NT2/D1 (cell line): Measurements from ENCODE around the gene MAGI1.

Experiments used
- DNase-seq: peaks from one replicate; pipeline ENCODE4 v3.0.0-alpha.2; 2011; ENCODE audit warnings: low read depth, low spot score
- H3K27me3 ChIP-seq: 2 replicates; pipeline ENCODE4 v1.6.0; 2011; ENCODE audit warnings: mild to moderate bottlenecking; ENCODE audit not compliant: insufficient read length, insufficient read depth
- H3K36me3 ChIP-seq: 2 replicates; pipeline ENCODE4 v1.6.1; 2011; ENCODE audit warnings: mild to moderate bottlenecking, low read length, mixed read lengths; ENCODE audit not compliant: insufficient read depth, insufficient read length
- H3K4me1 ChIP-seq: 2 replicates; pipeline ENCODE4 v1.5.1; 2011; ENCODE audit not compliant: insufficient read depth, insufficient read length
- H3K4me3 ChIP-seq: 2 replicates; pipeline ENCODE4 v1.5.1; 2011; ENCODE audit warnings: low read depth; ENCODE audit not compliant: insufficient read length
- H3K9ac ChIP-seq: 2 replicates; pipeline ENCODE4 v1.6.0; 2011; ENCODE audit warnings: low read depth; ENCODE audit not compliant: insufficient read length
- H3K9me3 ChIP-seq: 2 replicates; pipeline ENCODE4 v1.5.1; 2011; ENCODE audit warnings: mild to moderate bottlenecking, low read length; ENCODE audit not compliant: insufficient read depth
- SUZ12 ChIP-seq: IDR thresholded peaks from 2 replicates; pipeline ENCODE4 v1.6.1; 2011; ENCODE audit not compliant: insufficient read length, insufficient read depth; ENCODE audit errors: extremely low read depth
- YY1 ChIP-seq: IDR thresholded peaks from 2 replicates; pipeline ENCODE4 v1.6.1; 2011; ENCODE audit not compliant: insufficient read length, insufficient read depth
- ZNF274 ChIP-seq: IDR thresholded peaks from 2 replicates; pipeline ENCODE4 v1.6.1; 2011; ENCODE audit warnings: mild to moderate bottlenecking, low read depth, low read length

The MAGI1 gene

GRCh38 chr3:66018057-66019033 is 20.4 kb downstream of the MAGI1 start:
- no peaks in the 10 kb centered on the region for H3K36me3 ChIP-seq
- TF ChIP-seq YY1, result no peak
- no peak for TF ChIP-seq SUZ12
- no peak for TF ChIP-seq ZNF274
- DNase-seq, result no peak
- H3K9me3 ChIP-seq, result no peaks in the 10 kb centered on the region
- H3K27me3 ChIP-seq, result no peaks in the 10 kb centered on the region
- no peaks in the 10 kb centered on the region for H3K4me1 ChIP-seq
- H3K4me3 ChIP-seq, result no peak overlapping the region
- no peak overlapping the region for H3K9ac ChIP-seq

GRCh38 chr3:66017591-66017990 is 21.1 kb downstream of the MAGI1 start:
- Histone ChIP-seq H3K4me1 (no peaks in the 10 kb centered on the region), H3K36me3 (no peaks in the 10 kb centered on the region), H3K27me3 (no peaks in the 10 kb centered on the region), H3K4me3 (no peak overlapping the region), H3K9me3 (no peaks in the 10 kb centered on the region), H3K9ac (no peak overlapping the region)
- TF ChIP-seq SUZ12 (no peak), ZNF274 (no peak), YY1 (no peak)
- no peak for DNase-seq

DNA sequence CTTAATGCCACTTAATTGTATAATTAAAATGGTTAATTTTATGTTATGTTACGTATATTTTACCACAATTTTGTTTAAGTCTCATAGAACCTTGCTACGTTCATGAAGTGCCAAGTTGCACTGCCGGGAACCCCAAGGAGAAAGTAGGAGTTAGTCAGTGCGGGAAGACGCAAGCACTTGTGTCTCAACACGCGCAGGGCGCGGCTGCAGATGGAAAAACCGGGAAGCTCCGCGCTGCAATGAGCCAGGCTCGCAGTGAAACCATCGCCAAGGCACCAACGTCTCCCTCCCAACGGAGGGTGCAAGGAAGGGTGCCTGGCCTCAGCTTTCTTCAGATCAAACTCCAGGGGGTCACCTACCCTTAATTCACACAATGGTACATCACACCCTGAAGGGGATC is 21.6 kb downstream of the MAGI1 start:
- Histone ChIP-seq H3K9ac (no peak overlapping the region), H3K9me3 (no peaks in the 10 kb centered on the region), H3K4me1 (no peaks in the 10 kb centered on the region), H3K36me3 (no peaks in the 10 kb centered on the region), H3K27me3 (no peaks in the 10 kb centered on the region), H3K4me3 (no peak overlapping the region)
- TF ChIP-seq ZNF274 (no peak), YY1 (no peak), SUZ12 (no peak)
- no peak for DNase-seq

GRCh38 chr3:66015841-66016240 is 22.9 kb downstream of the MAGI1 start:
- DNase-seq, result no peak
- H3K4me3 ChIP-seq, result no peak overlapping the region
- H3K9ac ChIP-seq, result no peak overlapping the region
- H3K36me3 ChIP-seq, result no peaks in the 10 kb centered on the region
- peaks cover 4% of the 10 kb centered on the region for H3K4me1 ChIP-seq
- TF ChIP-seq SUZ12, result no peak
- no peak for TF ChIP-seq YY1
- TF ChIP-seq ZNF274, result no peak
- no peaks in the 10 kb centered on the region for H3K9me3 ChIP-seq
- H3K27me3 ChIP-seq, result no peaks in the 10 kb centered on the region

DNA sequence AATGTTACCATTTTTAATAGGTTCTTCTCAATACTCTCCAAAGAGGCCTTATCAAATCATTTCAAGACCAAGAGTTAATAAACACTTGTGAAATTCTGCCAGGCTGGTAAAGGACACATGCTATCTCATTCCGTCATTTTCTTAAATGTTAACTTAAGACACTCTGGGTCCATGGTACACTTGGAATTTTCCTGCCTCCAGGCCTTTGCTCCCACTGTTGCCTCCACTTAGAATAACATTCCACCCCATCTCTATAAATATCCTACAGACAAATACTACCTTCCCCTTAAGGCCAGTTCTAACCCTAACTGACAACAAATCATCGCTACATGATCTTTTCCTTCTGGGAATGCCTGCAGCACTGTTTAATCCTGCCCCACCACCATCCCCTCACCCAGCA is 24.1 kb downstream of the MAGI1 start:
- Histone ChIP-seq H3K4me3 (no peak overlapping the region), H3K27me3 (no peaks in the 10 kb centered on the region), H3K9me3 (no peaks in the 10 kb centered on the region), H3K9ac (no peak overlapping the region), H3K4me1 (peaks cover 9% of the 10 kb centered on the region), H3K36me3 (no peaks in the 10 kb centered on the region)
- no peak for DNase-seq
- no peak for TF ChIP-seq SUZ12
- TF ChIP-seq ZNF274, result no peak
- TF ChIP-seq YY1, result no peak

- Histone ChIP-seq H3K4me3 (no peak overlapping the region), H3K27me3 (no peaks in the 10 kb centered on the region), H3K4me1 (peaks cover 9% of the 10 kb centered on the region), H3K9me3 (no peaks in the 10 kb centered on the region), H3K36me3 (no peaks in the 10 kb centered on the region), H3K9ac (no peak overlapping the region)
- no peak for DNase-seq
- no peak for TF ChIP-seq SUZ12
- TF ChIP-seq YY1, result no peak
- no peak for TF ChIP-seq ZNF274
Measured at GRCh38 chr3:66014056-66014455, 24.7 kb downstream of the MAGI1 start.

DNA sequence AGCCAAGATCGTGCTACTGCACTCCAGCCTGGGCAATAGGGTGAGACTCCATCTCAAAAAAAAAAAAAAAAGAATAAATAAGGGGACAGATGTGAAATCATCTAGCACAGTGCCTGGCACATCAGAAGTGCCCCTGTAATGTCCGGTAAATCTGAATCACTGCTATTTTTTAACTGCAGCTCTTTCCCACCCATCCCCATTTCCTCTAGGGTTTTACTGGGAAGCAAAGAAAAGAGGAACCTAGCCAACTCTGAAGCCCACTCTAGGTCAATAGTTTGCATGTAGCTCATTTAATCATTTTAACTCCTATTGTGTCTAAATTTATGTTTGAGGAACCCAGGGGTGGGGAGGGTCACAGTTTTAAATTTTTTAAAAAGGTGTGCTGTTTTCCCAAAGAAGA is 26.0 kb downstream of the MAGI1 start:
- H3K4me1 ChIP-seq, result peaks cover 9% of the 10 kb centered on the region
- H3K4me3 ChIP-seq, result no peak overlapping the region
- no peaks in the 10 kb centered on the region for H3K36me3 ChIP-seq
- DNase-seq, result no peak
- no peak overlapping the region for H3K9ac ChIP-seq
- TF ChIP-seq ZNF274, result no peak
- TF ChIP-seq SUZ12, result no peak
- H3K27me3 ChIP-seq, result no peaks in the 10 kb centered on the region
- H3K9me3 ChIP-seq, result no peaks in the 10 kb centered on the region
